AG04450 (cell line): ENCODE results near the gene ZNF827. TPM values are rescaled to one million over a fixed set of nuclear protein-coding genes. Genes with fewer than 3 reads are reported as not detected.

Experiments
- CTCF ChIA-PET: fragments of 300-600, 350-600 bp; formaldehyde crosslinking; extraction: SDS; loops from one replicate; lab custom pipeline; 2022; ENCODE audit warnings: antibody characterized with exemption, inconsistent platforms; lab: Charles Lee
- POLR2A ChIA-PET: fragments of 350-600 bp; formaldehyde crosslinking; extraction: SDS; loops from one replicate; lab custom pipeline; 2021; ENCODE audit warnings: antibody characterized with exemption, inconsistent platforms; lab: Yijun Ruan, JAX
- DNase-seq: peaks from one replicate; pipeline ENCODE4 v3.0.0-alpha.2; 2011; ENCODE audit warnings: low read depth, low spot score
- H3K27ac ChIP-seq: one replicate; pipeline ENCODE4 v1.5.1; 2012; ENCODE audit warnings: low read depth, low read length, control low read depth
- H3K27me3 ChIP-seq: one replicate; pipeline ENCODE4 v1.6.0; 2012; ENCODE audit warnings: low read length; ENCODE audit not compliant: control insufficient read depth, insufficient read depth
- H3K4me3 ChIP-seq: 2 replicates; pipeline ENCODE4 v1.5.1; 2011; ENCODE audit warnings: mild to moderate bottlenecking, low read depth, low read length, control low read depth
- H3K9me3 ChIP-seq: 2 replicates; pipeline ENCODE4 v1.5.1; 2012; ENCODE audit warnings: low read length; ENCODE audit not compliant: control insufficient read depth, insufficient read depth
- CTCF ChIP-seq: IDR thresholded peaks from 2 replicates; pipeline ENCODE4 v1.5.1; 2011; ENCODE audit warnings: low read depth, low read length, control low read depth, inconsistent platforms
- polyA plus RNA-seq: library from polyadenylated mRNA; depleted of rRNA; stranded (reverse); fragments of >200 nt; gene quantifications from 2 replicates; pipeline ENCODE4 v1.2.3, GENCODE V29; 2011

The ZNF827 gene
- polyA plus RNA-seq, 1 experiment = 9.8 TPM

- CTCF ChIA-PET = interaction anchor here (1.1 kb wide), 1 partner anchor 273 kb away, joined by 3 read pairs; the partner anchor contains the start of gene MMAA
- no peak overlapping the region for H3K27ac ChIP-seq
- no peak overlapping the region for H3K4me3 ChIP-seq
- DNase-seq = no peak
- POLR2A ChIA-PET = no interaction called here
- no peaks in the 10 kb centered on the region for H3K9me3 ChIP-seq
- TF ChIP-seq CTCF = no peak
- no peaks in the 10 kb centered on the region for H3K27me3 ChIP-seq
Observed at GRCh38 chr4:145891958-145892357, 46.7 kb downstream of the ZNF827 start.

- no peak for TF ChIP-seq CTCF
- H3K27ac ChIP-seq = no peak overlapping the region
- no peaks in the 10 kb centered on the region for H3K9me3 ChIP-seq
- H3K4me3 ChIP-seq = no peak overlapping the region
- ChIA-PET POLR2A (interaction anchor here (0.5 kb wide), 1 partner anchor 98 kb away, joined by 4 read pairs; no protein-coding TSS in a partner anchor), CTCF (interaction anchor here (1.1 kb wide), 1 partner anchor 272 kb away, joined by 3 read pairs; the partner anchor contains the start of gene MMAA)
- no peaks in the 10 kb centered on the region for H3K27me3 ChIP-seq
- DNase-seq = no peak
Observed at GRCh38 chr4:145890689-145891088, 47.9 kb downstream of the ZNF827 start.

GRCh38 chr4:145888393-145888792 is 50.2 kb downstream of the ZNF827 start:
- Histone ChIP-seq H3K9me3 (no peaks in the 10 kb centered on the region), H3K27me3 (no peaks in the 10 kb centered on the region), H3K27ac (no peak overlapping the region), H3K4me3 (no peak overlapping the region)
- POLR2A ChIA-PET = interaction anchor here (1.2 kb wide), 1 partner anchor 154 kb away, joined by 4 read pairs; no protein-coding TSS in a partner anchor
- TF ChIP-seq CTCF = peak; percentile 24; the same call in 1 of the 2 replicates
- CTCF ChIA-PET = interaction anchor here (0.6 to 2.7 kb wide), 16 partner anchors 8 to 1029 kb away, joined by 3 to 15 read pairs (median 3); partner anchors contain the start of gene MMAA
- DNase-seq = no peak

GRCh38 chr4:145887241-145887991 is 51.2 kb downstream of the ZNF827 start:
- H3K27ac ChIP-seq = peak overlapping the region; percentile 81
- no peak overlapping the region for H3K4me3 ChIP-seq
- ChIA-PET CTCF (interaction anchor here (0.6 to 2.7 kb wide), 17 partner anchors 9 to 1029 kb away, joined by 3 to 15 read pairs (median 3); partner anchors contain the start of gene MMAA), POLR2A (interaction anchor here (0.6 to 1.4 kb wide), 6 partner anchors 8 to 566 kb away, joined by 3 to 7 read pairs (median 4); no protein-coding TSS in a partner anchor)
- DNase-seq = peak; percentile 49
- H3K9me3 ChIP-seq = no peaks in the 10 kb centered on the region
- TF ChIP-seq CTCF = 0 out of 2 replicates have a peak, but pooled peaks have one; percentile 3
- H3K27me3 ChIP-seq = no peaks in the 10 kb centered on the region

GRCh38 chr4:145886871-145887240 is 51.8 kb downstream of the ZNF827 start:
- Histone ChIP-seq H3K27me3 (no peaks in the 10 kb centered on the region), H3K9me3 (no peaks in the 10 kb centered on the region), H3K27ac (peak overlapping the region; percentile 53), H3K4me3 (no peak overlapping the region)
- ChIA-PET POLR2A (interaction anchor here (0.6 to 1.4 kb wide), 3 partner anchors 8 to 51 kb away, joined by 3 to 5 read pairs (median 4); no protein-coding TSS in a partner anchor), CTCF (interaction anchor here (0.7 to 2.7 kb wide), 7 partner anchors 20 to 281 kb away, joined by 3 to 15 read pairs (median 4); partner anchors contain the start of gene MMAA)
- no peak for TF ChIP-seq CTCF
- DNase-seq = no peak
